ENCODE data around the gene PLPP1.

PLPP1 gene

GRCh38 chr5:55471468-55471867 is 63.3 kb downstream of the PLPP1 start:
- Histone ChIP-seq H3K9ac (ENCODE audit: low read length) (no peak overlapping the region), H3K4me3 (ENCODE audit: low read length) (no peak overlapping the region), H3K36me3 (replicated peaks; ENCODE audit: insufficient read depth, low read length) (no peaks in the 10 kb centered on the region), H3K4me2 (ENCODE audit: low read depth, low read length) (no peak overlapping the region), H3K27ac (ENCODE audit: low read length) (no peak overlapping the region), H2AFZ (ENCODE audit: low read length) (no peak overlapping the region), H3K9me2 (replicated peaks; ENCODE audit: insufficient read depth, low read length) (no peaks in the 10 kb centered on the region), H3F3A (ENCODE audit: insufficient read depth, low read length) (no peaks in the 10 kb centered on the region), H3K9me3 (replicated peaks; ENCODE audit: insufficient read depth, low read length) (no peaks in the 10 kb centered on the region), H3K27me3 (replicated peaks; ENCODE audit: insufficient read depth, low read length) (no peaks in the 10 kb centered on the region), H3K79me2 (ENCODE audit: low read length) (no peaks in the 10 kb centered on the region), H4K20me1 (ENCODE audit: insufficient read depth, low read length) (no peaks in the 10 kb centered on the region), H3K4me1 (ENCODE audit: low read length) (peaks cover 6% of the 10 kb centered on the region)
- no peak for TF ChIP-seq EZH2phosphoT487 (IDR thresholded peaks at IDR 0.05; ENCODE audit: low read length)
- TF ChIP-seq, protein P1, sequence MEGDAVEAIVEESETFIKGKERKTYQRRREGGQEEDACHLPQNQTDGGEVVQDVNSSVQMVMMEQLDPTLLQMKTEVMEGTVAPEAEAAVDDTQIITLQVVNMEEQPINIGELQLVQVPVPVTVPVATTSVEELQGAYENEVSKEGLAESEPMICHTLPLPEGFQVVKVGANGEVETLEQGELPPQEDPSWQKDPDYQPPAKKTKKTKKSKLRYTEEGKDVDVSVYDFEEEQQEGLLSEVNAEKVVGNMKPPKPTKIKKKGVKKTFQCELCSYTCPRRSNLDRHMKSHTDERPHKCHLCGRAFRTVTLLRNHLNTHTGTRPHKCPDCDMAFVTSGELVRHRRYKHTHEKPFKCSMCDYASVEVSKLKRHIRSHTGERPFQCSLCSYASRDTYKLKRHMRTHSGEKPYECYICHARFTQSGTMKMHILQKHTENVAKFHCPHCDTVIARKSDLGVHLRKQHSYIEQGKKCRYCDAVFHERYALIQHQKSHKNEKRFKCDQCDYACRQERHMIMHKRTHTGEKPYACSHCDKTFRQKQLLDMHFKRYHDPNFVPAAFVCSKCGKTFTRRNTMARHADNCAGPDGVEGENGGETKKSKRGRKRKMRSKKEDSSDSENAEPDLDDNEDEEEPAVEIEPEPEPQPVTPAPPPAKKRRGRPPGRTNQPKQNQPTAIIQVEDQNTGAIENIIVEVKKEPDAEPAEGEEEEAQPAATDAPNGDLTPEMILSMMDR (IDR thresholded peaks at IDR 0.05; ENCODE audit: low read length), result no peak
- no peak for TF ChIP-seq EZH2 (optimal IDR thresholded peaks at IDR 0.05; ENCODE audit: low read depth, low read length)
- no peak for DNase-seq

- TF ChIP-seq EZH2phosphoT487 (IDR thresholded peaks at IDR 0.05; ENCODE audit: low read length), result no peak
- TF ChIP-seq EZH2 (optimal IDR thresholded peaks at IDR 0.05; ENCODE audit: low read depth, low read length), result no peak
- TF ChIP-seq, protein P1 (IDR thresholded peaks at IDR 0.05; ENCODE audit: low read length), result no peak
- DNase-seq, result no peak
- Histone ChIP-seq H3K4me1 (ENCODE audit: low read length) (peaks cover 6% of the 10 kb centered on the region), H3F3A (ENCODE audit: insufficient read depth, low read length) (no peaks in the 10 kb centered on the region), H3K4me2 (ENCODE audit: low read depth, low read length) (no peak overlapping the region), H3K27me3 (replicated peaks; ENCODE audit: insufficient read depth, low read length) (no peaks in the 10 kb centered on the region), H2AFZ (ENCODE audit: low read length) (no peak overlapping the region), H3K36me3 (replicated peaks; ENCODE audit: insufficient read depth, low read length) (no peaks in the 10 kb centered on the region), H3K9me3 (replicated peaks; ENCODE audit: insufficient read depth, low read length) (no peaks in the 10 kb centered on the region), H3K27ac (ENCODE audit: low read length) (no peak overlapping the region), H3K79me2 (ENCODE audit: low read length) (no peaks in the 10 kb centered on the region), H3K9ac (ENCODE audit: low read length) (no peak overlapping the region), H3K9me2 (replicated peaks; ENCODE audit: insufficient read depth, low read length) (no peaks in the 10 kb centered on the region), H4K20me1 (ENCODE audit: insufficient read depth, low read length) (no peaks in the 10 kb centered on the region), H3K4me3 (ENCODE audit: low read length) (no peak overlapping the region)
Measured at GRCh38 chr5:55470282-55470681, 64.5 kb downstream of the PLPP1 start.

- H3K4me3 ChIP-seq (ENCODE audit: low read length), result no peak overlapping the region
- H3K27ac ChIP-seq (ENCODE audit: low read length), result no peak overlapping the region
- H3K4me1 ChIP-seq (ENCODE audit: low read length), result peaks cover 6% of the 10 kb centered on the region
- no peaks in the 10 kb centered on the region for H3K27me3 ChIP-seq (replicated peaks; ENCODE audit: insufficient read depth, low read length)
- no peaks in the 10 kb centered on the region for H3K9me2 ChIP-seq (replicated peaks; ENCODE audit: insufficient read depth, low read length)
- H3F3A ChIP-seq (ENCODE audit: insufficient read depth, low read length), result no peaks in the 10 kb centered on the region
- no peaks in the 10 kb centered on the region for H3K36me3 ChIP-seq (replicated peaks; ENCODE audit: insufficient read depth, low read length)
- no peak overlapping the region for H3K4me2 ChIP-seq (ENCODE audit: low read depth, low read length)
- H3K9me3 ChIP-seq (replicated peaks; ENCODE audit: insufficient read depth, low read length), result no peaks in the 10 kb centered on the region
- no peaks in the 10 kb centered on the region for H4K20me1 ChIP-seq (ENCODE audit: insufficient read depth, low read length)
- no peak overlapping the region for H2AFZ ChIP-seq (ENCODE audit: low read length)
- no peak for TF ChIP-seq EZH2phosphoT487 (IDR thresholded peaks at IDR 0.05; ENCODE audit: low read length)
- no peak for TF ChIP-seq EZH2 (optimal IDR thresholded peaks at IDR 0.05; ENCODE audit: low read depth, low read length)
- TF ChIP-seq, protein P1 (IDR thresholded peaks at IDR 0.05; ENCODE audit: low read length), result no peak
- DNase-seq, result no peak
- H3K79me2 ChIP-seq (ENCODE audit: low read length), result no peaks in the 10 kb centered on the region
- H3K9ac ChIP-seq (ENCODE audit: low read length), result no peak overlapping the region
Measured at GRCh38 chr5:55469839-55470238, 64.9 kb downstream of the PLPP1 start.
